Pulmonary artery endothelial cell (primary cell): ENCODE results near the gene HID1. TPM values are rescaled to one million over a fixed set of nuclear protein-coding genes. Genes with fewer than 3 reads are reported as not detected.
"Not testable (repeated sequence)": the region's sequence is repeated elsewhere in the genome, so short reads cannot be mapped to it uniquely, and the experiment has no call there.

Experiments used
- DNase-seq: peaks from one replicate; pipeline ENCODE4 v3.0.0-alpha.2; 2011; ENCODE audit warnings: low read depth, low spot score
- total RNA-seq: library from RNA; depleted of rRNA; stranded (reverse); fragments of >200 nt; gene quantifications from 2 replicates; pipeline ENCODE4 v1.2.3, GENCODE V29; 2014

Gene HID1, protein sequence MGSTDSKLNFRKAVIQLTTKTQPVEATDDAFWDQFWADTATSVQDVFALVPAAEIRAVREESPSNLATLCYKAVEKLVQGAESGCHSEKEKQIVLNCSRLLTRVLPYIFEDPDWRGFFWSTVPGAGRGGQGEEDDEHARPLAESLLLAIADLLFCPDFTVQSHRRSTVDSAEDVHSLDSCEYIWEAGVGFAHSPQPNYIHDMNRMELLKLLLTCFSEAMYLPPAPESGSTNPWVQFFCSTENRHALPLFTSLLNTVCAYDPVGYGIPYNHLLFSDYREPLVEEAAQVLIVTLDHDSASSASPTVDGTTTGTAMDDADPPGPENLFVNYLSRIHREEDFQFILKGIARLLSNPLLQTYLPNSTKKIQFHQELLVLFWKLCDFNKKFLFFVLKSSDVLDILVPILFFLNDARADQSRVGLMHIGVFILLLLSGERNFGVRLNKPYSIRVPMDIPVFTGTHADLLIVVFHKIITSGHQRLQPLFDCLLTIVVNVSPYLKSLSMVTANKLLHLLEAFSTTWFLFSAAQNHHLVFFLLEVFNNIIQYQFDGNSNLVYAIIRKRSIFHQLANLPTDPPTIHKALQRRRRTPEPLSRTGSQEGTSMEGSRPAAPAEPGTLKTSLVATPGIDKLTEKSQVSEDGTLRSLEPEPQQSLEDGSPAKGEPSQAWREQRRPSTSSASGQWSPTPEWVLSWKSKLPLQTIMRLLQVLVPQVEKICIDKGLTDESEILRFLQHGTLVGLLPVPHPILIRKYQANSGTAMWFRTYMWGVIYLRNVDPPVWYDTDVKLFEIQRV
- total RNA-seq: 8.7 and 12.2 TPM in 2 replicates

DNA sequence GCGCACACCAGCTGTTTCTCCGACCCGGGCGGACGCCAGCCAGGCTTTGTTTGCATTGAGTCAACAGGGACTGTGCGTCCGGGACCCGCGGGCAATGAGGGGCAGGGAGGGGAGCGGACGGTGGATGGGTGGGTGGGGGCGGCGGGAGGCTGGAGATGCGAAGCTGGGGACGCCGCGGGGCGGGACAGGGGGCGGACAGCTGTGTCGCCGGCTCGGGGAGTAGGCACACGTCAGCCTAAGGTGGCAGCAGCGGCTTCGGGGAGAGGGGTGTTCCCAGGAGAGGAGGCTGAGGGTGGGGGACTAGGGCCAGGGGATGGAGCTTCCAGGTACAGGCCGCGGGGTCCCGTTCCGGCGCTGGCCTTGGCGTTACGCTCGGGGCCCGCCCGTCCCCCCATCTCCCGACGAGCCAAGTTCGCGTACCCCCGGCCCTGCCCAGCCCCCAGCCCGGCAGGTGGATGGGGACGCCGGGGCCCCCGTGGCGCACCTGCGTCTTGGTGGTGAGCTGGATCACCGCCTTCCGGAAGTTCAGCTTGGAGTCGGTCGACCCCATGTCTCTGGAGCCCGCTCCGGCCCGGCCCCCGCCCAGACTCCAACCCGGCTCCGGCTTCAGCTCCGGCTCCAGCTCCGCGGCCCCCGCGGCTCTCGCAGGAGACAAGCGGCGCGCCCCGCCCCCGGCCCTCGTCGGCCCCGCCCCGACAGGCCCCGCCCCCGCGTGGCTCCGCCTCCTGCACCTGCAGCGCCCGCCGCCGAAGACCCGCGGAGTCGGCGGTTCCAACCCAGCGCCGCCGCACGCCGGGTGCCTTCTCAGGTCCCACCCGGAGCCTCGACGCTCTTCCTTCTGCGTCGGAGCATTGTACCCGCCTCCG lies at the start of gene HID1:
Gene HID1, minus strand, starts transcription at position 653 of the 866 bp plus-strand sequence. Its CDS starts 103 bp downstream, at position 550.
- DNase-seq: no peak

DNA sequence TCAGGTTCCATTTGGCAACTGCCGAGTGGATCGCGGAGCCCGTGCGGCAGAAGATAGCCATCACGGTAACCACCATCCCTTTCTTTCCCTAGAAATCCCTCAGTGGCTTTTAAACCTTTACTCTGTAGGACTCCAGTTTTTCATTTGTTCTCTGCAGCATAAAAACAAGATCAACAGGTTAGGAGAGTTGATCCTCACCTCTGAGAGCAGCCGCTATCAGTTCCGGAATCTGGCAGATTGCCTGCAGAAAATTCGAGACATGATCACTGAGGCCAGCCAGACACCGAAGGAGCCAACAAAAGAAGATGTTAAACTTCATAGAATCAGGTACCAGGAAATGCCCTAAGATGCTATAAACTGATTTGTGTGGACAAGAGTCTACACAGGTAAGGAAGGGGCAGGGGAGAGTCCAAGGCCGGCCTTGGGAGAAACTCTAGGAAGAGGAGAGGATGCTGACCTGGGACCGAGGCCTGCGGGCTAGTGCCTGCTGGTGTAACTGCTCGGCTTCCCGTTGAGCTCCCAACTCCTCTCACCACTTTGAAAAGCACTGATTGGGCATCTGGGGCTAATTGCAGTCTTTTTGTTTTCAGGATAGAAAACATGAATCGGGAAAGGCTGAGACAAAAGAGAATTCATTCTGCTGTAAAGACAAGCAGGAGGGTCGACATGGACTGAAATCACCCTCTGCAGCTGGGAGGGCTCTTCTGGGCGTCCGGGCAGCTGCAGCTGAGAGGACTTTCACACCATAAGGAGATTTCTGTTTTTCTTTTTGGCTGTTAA lies 48.0 kb upstream of the HID1 start:
- no peak for DNase-seq

DNA sequence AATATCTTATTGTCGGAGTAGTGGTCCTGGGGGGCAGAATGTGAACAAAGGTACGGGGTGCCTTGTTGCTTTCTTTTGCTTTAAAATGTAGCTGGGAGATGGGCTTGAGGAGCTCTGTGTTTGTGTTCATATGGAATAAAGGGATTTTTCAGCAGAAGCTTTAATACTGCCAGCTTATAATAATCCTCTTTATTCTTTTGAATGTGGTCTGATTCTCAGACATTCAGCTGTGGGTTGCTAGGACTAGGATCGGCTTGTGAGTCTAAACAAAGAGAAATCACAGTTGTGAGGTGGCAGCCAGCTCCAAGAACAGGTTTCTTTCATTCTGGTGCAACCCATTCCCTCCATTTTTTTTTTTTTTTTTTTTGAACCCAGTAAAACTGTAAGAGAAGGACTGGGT lies 47.2 kb upstream of the HID1 start:
- DNase-seq: no peak

DNA sequence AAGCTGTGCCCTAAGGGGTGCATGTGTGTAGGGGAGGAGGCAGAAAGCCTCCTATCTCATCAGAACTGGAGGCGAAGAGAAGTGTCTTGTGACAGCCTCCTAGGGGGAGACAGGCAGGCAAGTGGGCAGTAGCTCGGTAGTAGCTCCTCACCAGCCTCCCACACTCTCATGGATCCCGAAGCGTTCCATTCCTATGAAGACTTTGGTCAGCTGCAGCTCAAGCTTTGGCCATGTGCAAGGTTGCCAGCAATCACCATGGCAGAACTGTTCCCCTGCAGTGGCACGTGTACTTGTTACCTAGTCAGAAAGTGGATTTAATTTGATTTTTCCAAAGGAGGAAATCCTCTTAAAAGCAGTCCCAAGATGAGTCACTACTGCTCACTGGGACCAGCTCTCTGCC lies 46.6 kb upstream of the HID1 start:
- DNase-seq: no peak

DNA sequence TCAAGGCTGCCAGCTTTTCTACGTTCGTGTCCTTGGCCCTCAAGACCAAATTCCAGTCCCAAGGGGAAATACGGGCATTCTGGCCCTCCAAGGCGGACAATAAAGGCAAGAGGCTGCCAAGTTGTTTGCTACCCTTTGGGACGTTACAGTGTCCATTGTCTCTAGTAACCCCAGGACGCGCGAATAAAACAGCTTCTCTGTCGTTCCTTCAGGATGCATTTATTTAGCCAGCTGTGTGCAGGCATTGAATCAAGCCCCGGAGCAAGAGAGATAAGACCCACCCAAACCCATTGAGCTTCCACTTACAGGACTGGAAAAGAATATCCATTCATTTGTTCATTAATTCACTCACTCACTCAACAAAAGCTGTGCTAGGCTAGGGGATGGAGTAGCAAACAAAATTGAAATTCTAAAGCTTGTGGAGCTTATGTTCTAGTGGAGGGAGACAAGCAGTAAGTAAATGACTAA lies 40.6 kb upstream of the HID1 start:
- no peak for DNase-seq

DNA sequence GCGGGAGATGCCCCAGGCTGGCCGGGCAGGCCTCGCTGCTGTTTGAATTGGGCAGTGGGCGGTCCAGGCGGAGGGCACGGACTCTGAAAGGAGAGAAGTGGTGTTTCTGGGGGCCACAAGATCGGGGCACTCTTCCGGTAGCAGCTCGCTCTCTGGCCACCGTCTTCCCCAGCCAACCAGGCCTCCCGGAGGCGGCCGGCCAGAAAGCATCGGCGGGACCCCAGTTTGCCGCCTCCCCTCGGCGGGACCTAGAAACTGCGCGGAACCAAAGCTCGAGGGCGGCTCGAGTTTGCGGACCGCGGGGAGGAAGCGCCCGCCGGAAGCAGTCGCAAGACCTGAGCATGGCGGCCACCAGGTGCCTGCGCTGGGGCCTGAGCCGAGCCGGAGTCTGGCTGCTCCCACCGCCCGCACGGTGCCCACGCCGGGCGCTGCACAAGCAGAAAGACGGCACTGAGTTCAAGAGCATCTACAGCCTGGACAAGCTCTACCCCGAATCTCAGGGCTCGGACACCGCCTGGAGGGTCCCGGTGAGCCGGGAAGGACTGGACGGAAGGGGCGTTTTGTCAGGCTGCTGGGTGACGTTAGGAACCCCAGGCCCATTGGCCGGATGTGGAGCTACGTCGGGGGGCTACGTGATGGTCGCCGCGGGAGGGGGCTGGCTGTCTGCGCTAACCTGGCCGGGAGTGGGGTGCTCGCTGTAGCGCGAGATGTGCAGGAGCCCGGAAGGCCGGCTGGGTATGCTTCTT lies 40.0 kb upstream of the HID1 start, which contains the start of gene MRPL58:
Gene MRPL58, plus strand, starts transcription at position 325 of the 746 bp plus-strand sequence. Its CDS starts 17 bp downstream, at position 342.
- peak; percentile 57 for DNase-seq

DNA sequence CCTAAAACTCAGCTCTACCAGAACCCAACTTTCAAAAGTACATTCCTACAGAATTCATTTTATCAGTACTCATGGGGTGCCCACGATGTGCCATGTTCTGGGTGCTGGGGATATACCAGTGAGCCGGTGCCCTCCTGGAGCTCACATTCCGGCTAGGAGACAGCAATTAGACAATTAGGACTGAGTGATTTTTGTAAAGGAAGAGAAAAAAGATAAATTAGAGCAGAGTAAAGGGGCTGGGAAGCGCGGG lies 39.5 kb upstream of the HID1 start:
- no peak for DNase-seq

DNA sequence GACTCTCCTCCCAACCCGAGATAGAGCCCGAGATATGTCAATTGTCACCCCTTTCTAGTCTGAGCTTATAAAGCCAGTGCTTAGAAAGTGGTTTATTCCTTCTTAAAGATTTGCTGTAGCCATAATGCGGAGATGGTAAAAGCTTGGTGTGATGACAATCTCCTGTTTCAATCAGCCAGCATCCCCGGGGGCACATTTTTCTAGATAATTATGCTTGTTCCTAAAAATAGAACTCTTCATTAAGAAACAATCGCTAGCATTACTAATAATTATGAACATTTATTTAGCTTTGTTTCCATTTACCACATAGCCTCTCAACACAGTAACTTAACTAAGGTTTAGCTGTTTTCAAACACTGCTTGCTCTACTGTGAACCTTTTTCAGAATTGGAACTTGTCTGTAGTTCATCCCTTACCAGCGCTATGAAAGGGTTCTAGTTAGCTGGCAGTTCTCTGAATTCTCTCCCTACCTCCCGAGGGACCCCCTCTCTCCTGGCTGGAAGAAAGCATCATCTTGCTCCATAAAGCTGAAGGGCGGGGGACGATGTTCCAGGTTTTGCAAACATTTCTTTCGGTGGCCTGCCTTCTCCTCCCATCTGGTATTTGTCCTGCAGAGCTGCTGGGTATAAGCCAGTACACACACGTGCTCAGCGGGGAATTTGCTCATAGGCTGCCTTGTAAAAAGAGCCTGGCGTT lies 39.0 kb upstream of the HID1 start:
- DNase-seq: no peak

DNA sequence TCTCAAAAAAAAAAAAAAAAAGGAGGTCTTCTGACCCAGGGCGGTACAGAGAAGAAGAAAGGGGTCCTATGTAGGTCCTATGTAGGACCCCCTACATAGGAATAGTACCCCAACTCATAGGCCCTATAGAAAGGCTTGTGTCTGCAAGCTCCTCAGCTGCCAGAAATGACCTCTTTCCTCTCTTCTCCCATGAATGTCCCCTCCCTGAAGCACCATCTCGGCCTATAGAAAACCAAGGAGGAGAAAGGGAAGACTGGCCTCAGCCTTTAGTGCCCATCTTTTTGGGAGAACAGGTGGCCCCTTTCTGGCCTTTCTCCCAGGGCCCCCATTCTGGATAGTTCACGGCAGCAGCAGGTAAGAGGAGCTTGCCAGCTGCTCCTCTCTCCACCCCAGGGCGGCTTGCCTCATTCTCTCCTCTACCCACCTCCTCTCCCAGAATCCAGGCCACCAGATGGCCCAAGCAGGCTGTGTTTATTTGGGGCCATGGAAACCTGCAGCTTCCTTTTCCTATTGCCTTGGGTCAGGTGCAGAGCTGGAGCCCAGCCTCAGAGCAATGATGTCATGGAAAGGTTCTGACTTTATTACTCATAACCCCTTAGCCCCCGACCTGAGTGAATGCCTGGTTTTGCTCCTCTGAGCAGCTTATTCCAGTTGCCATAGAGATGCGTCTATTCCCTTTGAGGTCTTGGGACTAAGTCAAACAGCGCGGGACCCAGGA lies 38.3 kb upstream of the HID1 start:
- peak; percentile 57 for DNase-seq

DNA sequence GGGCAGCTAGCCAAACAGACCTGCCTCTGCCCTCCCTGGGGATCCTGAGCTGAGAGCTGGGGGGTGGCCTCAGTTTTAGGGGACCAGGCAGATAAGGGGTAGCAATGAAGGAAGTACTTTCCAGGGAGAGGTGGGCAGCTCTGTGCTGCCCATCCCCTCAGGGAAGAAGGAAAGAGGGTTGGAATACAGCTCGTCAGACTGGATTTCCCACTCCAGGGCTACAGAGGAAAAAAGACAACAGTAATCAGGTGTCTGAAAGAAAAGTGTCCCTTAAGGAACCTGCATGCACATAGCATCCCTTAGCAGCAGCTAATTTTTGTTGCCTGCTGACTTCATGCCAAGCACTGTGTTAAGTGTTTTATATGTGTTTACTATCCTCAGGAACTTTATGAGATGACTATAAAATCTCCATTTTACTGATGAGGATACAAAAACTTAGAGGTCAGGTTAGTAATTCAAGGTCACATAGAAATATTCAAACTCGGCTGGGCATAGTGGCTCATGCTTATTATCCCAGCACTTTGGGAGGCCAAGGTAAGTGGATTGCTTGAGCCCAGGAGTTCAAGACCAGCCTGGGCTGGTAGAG lies 36.7 kb upstream of the HID1 start:
- no peak for DNase-seq

DNA sequence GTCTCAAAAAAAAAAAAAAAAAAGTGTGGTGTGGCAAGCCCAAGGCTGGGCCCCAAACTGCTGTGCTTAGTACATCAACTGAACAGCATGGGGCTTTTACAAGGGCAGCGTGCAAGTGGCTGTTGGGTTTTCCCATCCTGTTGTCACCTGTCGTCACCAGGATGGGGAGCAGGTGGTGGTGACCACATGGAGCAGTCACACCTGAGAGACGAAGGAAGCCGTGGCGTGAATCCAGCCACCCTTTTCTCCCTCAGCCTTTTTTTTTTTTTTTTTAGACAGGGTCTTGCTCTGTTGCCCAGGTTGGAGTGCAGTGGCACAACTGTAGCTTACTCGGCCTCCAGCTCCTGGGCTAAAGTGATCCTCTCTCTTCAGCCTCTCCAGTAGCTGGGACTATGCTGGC lies 35.8 kb upstream of the HID1 start:
- DNase-seq: no peak

DNA sequence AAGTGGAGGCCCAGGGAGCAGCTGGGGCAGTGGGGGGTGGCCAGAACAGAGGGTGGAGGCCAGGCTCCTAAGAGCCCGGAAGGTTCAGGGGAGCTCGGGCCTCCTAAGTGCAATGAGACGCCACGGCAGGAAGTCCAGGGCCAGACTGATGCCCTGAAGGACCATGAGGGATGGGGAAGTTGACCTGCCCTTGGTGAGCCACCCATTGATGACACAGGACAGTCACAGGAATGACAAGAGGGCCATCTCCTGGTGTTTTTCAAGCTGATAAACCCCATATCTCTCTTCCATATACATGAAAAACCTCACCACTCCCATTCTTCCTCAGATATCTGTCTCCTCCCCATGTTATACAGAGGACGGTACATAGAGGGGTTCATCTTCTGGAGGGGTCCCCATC lies 34.1 kb upstream of the HID1 start:
- no peak for DNase-seq

DNA sequence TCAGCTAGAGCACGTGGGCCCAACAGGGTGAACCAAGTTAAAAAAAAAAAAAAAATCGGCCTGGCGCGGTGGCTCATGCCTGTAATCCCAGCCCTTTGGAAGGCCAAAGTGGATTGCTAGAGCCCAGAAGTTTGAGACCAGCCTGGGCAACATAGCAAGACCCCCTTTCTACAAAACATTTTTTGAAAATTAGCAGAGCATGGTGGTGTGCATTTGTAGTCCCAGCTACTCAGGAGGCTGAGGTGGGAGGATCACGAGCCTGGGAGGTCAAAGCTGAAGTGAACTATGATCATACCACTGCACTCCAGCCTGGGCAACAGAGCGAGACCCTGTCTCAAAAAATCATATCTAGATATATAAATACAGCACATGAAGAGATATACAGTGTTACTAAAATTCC lies 33.5 kb upstream of the HID1 start:
- not testable (repeated sequence) for DNase-seq

DNA sequence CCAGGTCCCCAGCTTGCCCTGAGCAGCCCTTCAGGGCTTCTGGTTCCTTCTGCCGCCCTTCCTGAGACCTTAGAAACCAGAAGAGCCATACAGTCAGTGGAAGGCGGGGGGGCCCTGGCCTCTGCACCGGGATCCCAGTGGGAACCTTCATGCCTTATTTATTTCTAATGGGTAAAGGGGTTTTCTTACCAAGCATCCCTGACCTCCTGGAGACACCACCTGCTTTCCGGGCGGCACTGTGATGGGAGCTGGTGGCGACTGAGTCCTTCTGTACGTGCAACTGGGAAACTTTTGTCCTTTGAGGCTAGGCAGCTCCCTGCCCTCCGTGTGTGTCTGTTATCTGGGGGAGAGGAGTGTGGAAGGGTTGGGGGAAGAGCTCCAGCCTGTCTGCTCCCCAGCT lies 32.7 kb upstream of the HID1 start:
- DNase-seq: no peak

DNA sequence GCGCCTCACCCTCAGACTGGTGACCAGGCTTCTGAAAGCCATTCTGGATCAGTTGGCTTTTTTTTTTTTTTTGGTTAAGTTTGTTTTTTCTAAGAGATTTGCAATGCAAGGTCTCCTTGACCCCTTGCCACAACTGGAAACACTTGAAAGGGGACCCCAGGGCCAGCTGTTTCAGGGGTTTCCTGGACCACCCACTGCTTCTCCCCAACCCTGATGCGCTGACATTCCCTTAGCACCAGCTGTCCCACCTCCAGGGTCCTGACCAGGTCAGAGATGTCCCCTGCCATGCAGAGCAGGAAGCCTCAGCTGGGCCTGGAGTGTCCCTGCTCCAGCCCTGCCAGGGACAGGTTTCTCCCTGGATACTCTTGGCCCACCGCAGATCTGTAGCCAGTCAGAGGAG lies 31.8 kb upstream of the HID1 start:
- DNase-seq: no peak

DNA sequence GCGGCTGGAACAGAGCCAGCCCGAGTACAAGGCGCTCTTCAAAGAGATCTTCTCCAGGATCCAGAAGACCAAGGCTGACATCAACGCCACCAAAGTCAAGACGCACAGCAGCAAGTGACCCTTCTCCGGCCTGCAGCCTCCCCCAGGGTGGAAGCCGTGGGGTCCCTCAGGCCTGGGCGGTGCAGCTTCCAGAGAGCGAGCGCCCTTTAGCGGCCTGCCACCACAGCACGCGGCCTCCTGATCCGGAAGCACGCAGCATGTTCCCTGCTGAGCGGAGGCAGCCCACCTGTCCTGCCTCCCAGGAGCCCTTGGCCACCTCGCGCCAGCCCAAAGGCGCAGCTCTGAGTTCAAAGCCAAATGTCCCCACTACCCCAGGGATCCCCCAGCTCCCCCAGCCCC lies 31.4 kb upstream of the HID1 start:
- DNase-seq: no peak

DNA sequence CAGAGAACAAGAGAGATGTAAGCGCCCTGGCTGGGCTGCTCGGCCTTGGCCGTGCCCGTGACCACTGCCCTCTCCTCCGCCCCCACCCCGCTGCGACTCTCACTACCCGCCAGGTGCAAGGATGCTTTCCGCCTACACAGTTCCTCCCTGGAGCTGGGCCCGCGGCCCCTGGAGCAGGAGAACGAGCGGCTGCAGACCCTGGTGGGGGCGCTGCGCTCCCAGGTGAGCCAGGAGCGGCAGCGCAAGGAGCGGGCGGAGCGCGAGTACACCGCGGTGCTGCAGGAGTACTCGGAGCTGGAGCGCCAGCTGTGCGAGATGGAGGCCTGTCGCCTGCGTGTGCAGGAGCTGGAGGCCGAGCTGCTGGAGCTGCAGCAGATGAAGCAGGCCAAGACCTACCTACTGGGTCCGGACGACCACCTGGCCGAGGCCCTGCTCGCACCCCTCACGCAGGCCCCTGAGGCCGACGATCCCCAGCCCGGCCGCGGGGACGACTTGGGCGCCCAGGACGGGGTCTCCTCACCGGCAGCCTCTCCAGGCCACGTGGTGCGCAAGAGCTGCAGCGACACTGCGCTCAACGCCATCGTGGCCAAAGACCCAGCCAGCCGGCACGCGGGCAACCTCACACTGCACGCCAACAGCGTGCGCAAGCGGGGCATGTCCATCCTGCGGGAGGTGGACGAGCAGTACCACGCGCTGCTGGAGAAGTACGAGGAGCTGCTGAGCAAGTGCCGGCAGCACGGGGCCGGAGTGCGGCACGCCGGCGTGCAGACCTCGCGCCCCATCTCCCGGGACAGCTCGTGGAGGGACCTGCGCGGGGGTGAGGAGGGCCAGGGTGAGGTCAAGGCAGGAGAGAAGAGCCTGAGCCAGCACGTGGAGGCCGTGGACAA lies 30.8 kb upstream of the HID1 start:
- no peak for DNase-seq
